SU-DHL-6 (cell line): Measurements from ENCODE around the gene BICD1.

ENCODE experiments used
- CTCF ChIP-seq: fragments of 200-600 bp; sonication (generic); IDR thresholded peaks from one replicate; pipeline ENCODE4 v1.5.1; 2017; ENCODE audit warnings: antibody characterized with exemption, mild to moderate bottlenecking, low read length, moderate library complexity; ENCODE audit not compliant: insufficient read depth, poor library complexity, severe bottlenecking
- EZH2phosphoT487 ChIP-seq: fragments of 200-600 bp; sonication (generic), shearing (Covaris generic); conservative IDR thresholded peaks from 2 replicates; pipeline ENCODE4 v1.6.1; 2018; ENCODE audit warnings: mild to moderate bottlenecking, antibody characterized with exemption, low read length, moderate library complexity, mixed read lengths

GRCh38 chr12:32131666-32132065 is 25.0 kb downstream of the BICD1 start:
- TF ChIP-seq CTCF = no peak
- TF ChIP-seq EZH2phosphoT487 = no peak
